GM12878 (cell line): ENCODE measurements around the gene MMGT1. TPM values are rescaled to one million over a fixed set of nuclear protein-coding genes. Genes with fewer than 3 reads are reported as not detected.

Experiments used
- ATAC-seq: fragments of 200-7000 bp; cut with Tn5 transposase; 3 replicates; pipeline ENCODE4 v1.9.1; 2020; ENCODE audit warnings: mild to moderate bottlenecking, moderate library complexity
- BruUV-seq: library from RNA; stranded (reverse); fragments of 400-500 nt; replicated peaks from 2 replicates; lab custom pipeline; 2021; lab: Mats Ljungman, UMichigan
- CTCF ChIA-PET: fragments of 300-600 bp; sonication (Branson Sonifier 250); formaldehyde crosslinking; extraction: SDS; loops from one replicate; lab custom pipeline; 2021; ENCODE audit warnings: inconsistent platforms; lab: Yijun Ruan, JAX
- POLR2A ChIA-PET: fragments of 350-600 bp; formaldehyde crosslinking; extraction: SDS; loops from one replicate; lab custom pipeline; 2021; ENCODE audit warnings: inconsistent platforms; lab: Charles Lee
- RAD21 ChIA-PET: fragments of 300-600 bp; sonication (Branson Sonifier 250); formaldehyde crosslinking; loops from one replicate; lab custom pipeline; 2023; ENCODE audit warnings: antibody characterized with exemption; ENCODE audit not compliant: unreplicated experiment; lab: Charles Lee
- SMC1A ChIA-PET: fragments of 300-600 bp; sonication (Branson Sonifier 250); formaldehyde crosslinking; loops from one replicate; lab custom pipeline; 2023; ENCODE audit not compliant: unreplicated experiment, uncharacterized antibody; lab: Charles Lee
- DNase-seq: peaks from one replicate; pipeline ENCODE4 v3.0.0-alpha.2; 2011; ENCODE audit warnings: low read depth, low spot score
- FAIRE-seq: peaks from 3 replicates; lab custom pipeline; 2011; peaks lifted over from hg19 to GRCh38; lab: Jason Lieb, UNC
- H2AFZ ChIP-seq: 2 replicates; pipeline ENCODE4 v1.6.0; 2011; ENCODE audit warnings: low read depth, low read length, control low read depth; ENCODE audit not compliant: control insufficient read depth
- H3K27ac ChIP-seq: 2 replicates; pipeline ENCODE4 v1.5.1; 2011; ENCODE audit warnings: control low read depth; ENCODE audit not compliant: control insufficient read depth, insufficient read depth
- H3K27me3 ChIP-seq, 2 experiments: replicated peaks in 1 of 2; 2 replicates each; pipeline versions ENCODE4 v1.6.0 to v1.6.1; 2011; ENCODE audit warnings: low read length in 1 of 2; ENCODE audit not compliant: control insufficient read depth in 2 of 2, insufficient read depth in 2 of 2
- H3K36me3 ChIP-seq, 2 experiments: 2 replicates each; pipeline ENCODE4 v1.5.1; 2011; ENCODE audit warnings: low read length in 1 of 2; ENCODE audit not compliant: control insufficient read depth in 2 of 2, insufficient read depth in 2 of 2
- H3K4me1 ChIP-seq: 2 replicates; pipeline ENCODE4 v1.6.1; 2011; ENCODE audit warnings: mild to moderate bottlenecking, low read length, moderate library complexity, mixed read lengths; ENCODE audit not compliant: control insufficient read depth, insufficient read depth
- H3K4me2 ChIP-seq: 2 replicates; pipeline ENCODE4 v1.6.0; 2011; ENCODE audit warnings: control low read depth; ENCODE audit not compliant: control insufficient read depth, insufficient read depth
- H3K4me3 ChIP-seq: fragments of 200-600 bp; sonication (generic); 2 replicates; pipeline ENCODE4 v1.5.1; 2016
- H3K79me2 ChIP-seq: 2 replicates; pipeline ENCODE4 v1.6.0; 2011; ENCODE audit warnings: low read length; ENCODE audit not compliant: control insufficient read depth, insufficient read depth
- H3K9ac ChIP-seq: 2 replicates; pipeline ENCODE4 v1.8.0; 2011; ENCODE audit warnings: low read length, control low read depth, mixed read lengths; ENCODE audit not compliant: control insufficient read depth, insufficient read depth
- H3K9me3 ChIP-seq: replicated peaks from 3 replicates; pipeline ENCODE4 v1.5.1; 2011; ENCODE audit warnings: mild to moderate bottlenecking, low read length; ENCODE audit not compliant: control insufficient read depth, insufficient read depth
- H4K20me1 ChIP-seq: 2 replicates; pipeline ENCODE4 v1.6.0; 2011; ENCODE audit not compliant: control insufficient read depth, insufficient read depth
- ASH2L ChIP-seq: fragments of 300-600, 200-600 bp; sonication (generic); IDR thresholded peaks from 2 replicates; pipeline ENCODE4 v1.6.1; 2017; ENCODE audit warnings: low read depth, mild to moderate bottlenecking, borderline replicate concordance
- ATF3 ChIP-seq: IDR thresholded peaks from 2 replicates; pipeline ENCODE4 v1.6.1; 2011; ENCODE audit warnings: low read depth, mild to moderate bottlenecking, low read length, moderate library complexity, borderline replicate concordance; ENCODE audit errors: extremely low read depth
- CHD2 ChIP-seq: IDR thresholded peaks from 2 replicates; pipeline ENCODE4 v1.6.1; 2011; ENCODE audit warnings: low read depth, low read length, improper control_type of control experiment, borderline replicate concordance
- DPF2 ChIP-seq: fragments of 450-650 bp; IDR thresholded peaks from 2 replicates; pipeline ENCODE4 v1.6.1; 2017; ENCODE audit warnings: mild to moderate bottlenecking
- JUNB ChIP-seq: IDR thresholded peaks from 2 replicates; pipeline ENCODE4 v1.6.1; 2016; ENCODE audit warnings: antibody characterized with exemption, mild to moderate bottlenecking
- KDM1A ChIP-seq: fragments of 200-600 bp; sonication (generic); IDR thresholded peaks from 2 replicates; pipeline ENCODE4 v1.6.1; 2016; ENCODE audit warnings: borderline replicate concordance
- MTA3 ChIP-seq: IDR thresholded peaks from 2 replicates; pipeline ENCODE4 v1.6.1; 2012; ENCODE audit warnings: low read length, inconsistent platforms, borderline replicate concordance
- NR2C2 ChIP-seq: IDR thresholded peaks from 2 replicates; pipeline ENCODE4 v1.6.1; 2011; ENCODE audit warnings: borderline replicate concordance, low read depth; ENCODE audit not compliant: control insufficient read depth, insufficient read length
- POLR2AphosphoS5 ChIP-seq: IDR thresholded peaks from 2 replicates; pipeline ENCODE4 v1.6.1; 2011; ENCODE audit warnings: mild to moderate bottlenecking, low read length, inconsistent platforms
- SKIL ChIP-seq: fragments of 450-650 bp; IDR thresholded peaks from 2 replicates; pipeline ENCODE4 v1.6.1; 2017; ENCODE audit warnings: mild to moderate bottlenecking, low read depth, inconsistent platforms; ENCODE audit not compliant: poor library complexity, severe bottlenecking
- SMAD1 ChIP-seq: fragments of 450-650 bp; IDR thresholded peaks from 2 replicates; pipeline ENCODE4 v1.6.1; 2018; ENCODE audit warnings: mild to moderate bottlenecking, low read depth; ENCODE audit not compliant: partially characterized antibody
- SMC3 ChIP-seq: IDR thresholded peaks from 2 replicates; pipeline ENCODE4 v1.6.1; 2011; ENCODE audit warnings: low read length, improper control_type of control experiment, borderline replicate concordance
- SREBF2 ChIP-seq: IDR thresholded peaks from 2 replicates; pipeline ENCODE4 v1.6.1; 2012; ENCODE audit warnings: mild to moderate bottlenecking, low read length
- USF1 ChIP-seq: IDR thresholded peaks from 2 replicates; pipeline ENCODE4 v1.6.1; 2011; ENCODE audit warnings: borderline replicate concordance, low read depth, mild to moderate bottlenecking, moderate library complexity, mixed read lengths, low read length; ENCODE audit not compliant: insufficient read depth; ENCODE audit errors: extremely low read length
- ZSCAN29 ChIP-seq: fragments of 450-650 bp; IDR thresholded peaks from 2 replicates; pipeline ENCODE4 v1.6.1; 2017; ENCODE audit warnings: mild to moderate bottlenecking, moderate library complexity
- WGBS: methylation state at CpG from one replicate; pipeline ENCODE4 v1.1.6; 2016; ENCODE audit warnings: low lambda C conversion rate; ENCODE audit not compliant: insufficient replicate concordance, insufficient coverage; ENCODE audit errors: missing lambda C conversion rate; 5-methylcytosine and 5-hydroxymethylcytosine counted together
- in situ Hi-C: fragments of 300-500 bp; cut with MboI; formaldehyde crosslinking; loops from 9 replicates; pipeline ENCODE4 v1.14.3; 2018; ENCODE audit warnings: mixed read lengths
- intact Hi-C: fragments of 100-400 bp; cut with micrococcal nuclease; formaldehyde crosslinking; loops from one replicate; pipeline ENCODE4 v1.14.2; 2022; ENCODE audit not compliant: unreplicated experiment
- polyA plus RNA-seq, 11 experiments: library from polyadenylated mRNA; depleted of rRNA in 4 of 11; unstranded in 6 of 11; stranded (reverse) in 5 of 11; fragments of >200 nt; fragmentation: Nextera tagmentation in 4 of 11; fragmentation: Illumina TruSeq in 1 of 11; extraction: Ambion mirVana in 4 of 11; extraction: Trizol in 1 of 11; gene quantifications; 1 replicate in 1 of 11; 2 replicates in 10 of 11; pipeline versions ENCODE4 v1.2.1 to v1.2.3, GENCODE V29; 2011 to 2016; ENCODE audit warnings: inconsistent platforms in 2 of 11, missing spikeins in 2 of 11, low read depth in 1 of 11
- total RNA-seq, 4 experiments: library from RNA; depleted of rRNA in 3 of 4; stranded (reverse); fragments of >200 nt in 3 of 4; fragmentation: Illumina TruSeq in 1 of 4; extraction: Trizol in 1 of 4; gene quantifications; 2 replicates each; pipeline versions ENCODE4 v1.2.1 to v1.2.3, GENCODE V29; 2013 to 2021
- TF ChIP-seq, protein P1 (sequence below): fragments of 150-350 bp; IDR thresholded peaks from 2 replicates; pipeline ENCODE4 v1.6.1; 2016; ENCODE audit warnings: low read depth, low read length

MMGT1 gene
- total and polyA plus RNA-seq, 10 of the 15 experiments (the other 5 are each of a cell fraction or from before 2014, with no cell fraction given): 8.8 to 19.2 (median 13.7) TPM

- TF ChIP-seq, protein P1, sequence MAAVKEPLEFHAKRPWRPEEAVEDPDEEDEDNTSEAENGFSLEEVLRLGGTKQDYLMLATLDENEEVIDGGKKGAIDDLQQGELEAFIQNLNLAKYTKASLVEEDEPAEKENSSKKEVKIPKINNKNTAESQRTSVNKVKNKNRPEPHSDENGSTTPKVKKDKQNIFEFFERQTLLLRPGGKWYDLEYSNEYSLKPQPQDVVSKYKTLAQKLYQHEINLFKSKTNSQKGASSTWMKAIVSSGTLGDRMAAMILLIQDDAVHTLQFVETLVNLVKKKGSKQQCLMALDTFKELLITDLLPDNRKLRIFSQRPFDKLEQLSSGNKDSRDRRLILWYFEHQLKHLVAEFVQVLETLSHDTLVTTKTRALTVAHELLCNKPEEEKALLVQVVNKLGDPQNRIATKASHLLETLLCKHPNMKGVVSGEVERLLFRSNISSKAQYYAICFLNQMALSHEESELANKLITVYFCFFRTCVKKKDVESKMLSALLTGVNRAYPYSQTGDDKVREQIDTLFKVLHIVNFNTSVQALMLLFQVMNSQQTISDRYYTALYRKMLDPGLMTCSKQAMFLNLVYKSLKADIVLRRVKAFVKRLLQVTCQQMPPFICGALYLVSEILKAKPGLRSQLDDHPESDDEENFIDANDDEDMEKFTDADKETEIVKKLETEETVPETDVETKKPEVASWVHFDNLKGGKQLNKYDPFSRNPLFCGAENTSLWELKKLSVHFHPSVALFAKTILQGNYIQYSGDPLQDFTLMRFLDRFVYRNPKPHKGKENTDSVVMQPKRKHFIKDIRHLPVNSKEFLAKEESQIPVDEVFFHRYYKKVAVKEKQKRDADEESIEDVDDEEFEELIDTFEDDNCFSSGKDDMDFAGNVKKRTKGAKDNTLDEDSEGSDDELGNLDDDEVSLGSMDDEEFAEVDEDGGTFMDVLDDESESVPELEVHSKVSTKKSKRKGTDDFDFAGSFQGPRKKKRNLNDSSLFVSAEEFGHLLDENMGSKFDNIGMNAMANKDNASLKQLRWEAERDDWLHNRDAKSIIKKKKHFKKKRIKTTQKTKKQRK: no peak
- TF ChIP-seq JUNB (peak; percentile 38; the same call in 1 of the 2 replicates), DPF2 (no peak; the same call in 1 of the 2 replicates)
These were observed 47.4 kb upstream of the MMGT1 start (continued) for GRCh38 chrX:136021160-136021559.

DNA sequence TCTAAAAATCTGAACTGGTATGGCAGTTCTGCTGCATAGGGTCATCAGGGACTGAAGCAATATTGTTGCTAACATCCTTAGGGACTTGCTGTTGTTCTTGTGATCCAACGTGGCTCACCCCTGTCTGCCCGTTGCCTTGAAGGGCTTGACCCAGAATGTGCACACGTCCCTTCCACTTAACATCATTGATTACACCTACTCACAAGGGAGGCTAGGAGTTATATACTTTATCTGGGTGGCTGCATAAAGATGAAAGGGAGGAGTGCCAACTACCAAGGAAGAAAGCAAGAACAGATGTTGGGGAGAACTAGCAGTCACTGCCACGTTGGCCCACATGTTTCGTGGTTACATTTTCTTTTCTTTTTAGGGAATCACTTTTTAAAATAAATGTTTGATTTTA is 45.4 kb upstream of the MMGT1 start:
- 61% methylated on average over 5 of the region's 5 CpGs for WGBS
- Histone ChIP-seq H2AFZ (no peak overlapping the region), H3K4me2 (no peak overlapping the region), H3K79me2 (no peaks in the 10 kb centered on the region), H3K27me3 (no peaks in the 10 kb centered on the region), H3K4me1 (no peaks in the 10 kb centered on the region; the same call in 1 of the 2 replicates), H3K27ac (no peak overlapping the region), H3K9me3 (no peaks in the 10 kb centered on the region), H4K20me1 (no peaks in the 10 kb centered on the region), H3K4me3 (no peak overlapping the region), H3K36me3 (no peaks in the 10 kb centered on the region), H3K9ac (no peak overlapping the region)
- BruUV-seq: no TSS peak
- DNase-seq (no peak), FAIRE-seq (no peak), ATAC-seq (no peak)
- CTCF ChIA-PET: no interaction called here
- TF ChIP-seq SMC3 (no peak), KDM1A (no peak), DPF2 (no peak), ASH2L (no peak), POLR2AphosphoS5 (no peak), SREBF2 (no peak), NR2C2 (no peak), ZSCAN29 (no peak), SMAD1 (no peak), ATF3 (no peak), CHD2 (no peak), USF1 (no peak), SKIL (no peak), MTA3 (no peak)
- intact Hi-C loops (no loop called here), in situ Hi-C loops (no loop called here)
- SMC1A ChIA-PET: no interaction called here
- RAD21 ChIA-PET: no interaction called here
- POLR2A ChIA-PET: no interaction called here
